ENCODE data around the gene CNPY1. TPM values are rescaled to one million over a fixed set of nuclear protein-coding genes. Genes with fewer than 3 reads are reported as not detected.

Gene CNPY1
- total RNA-seq, 1 donor from 2014 or later: not detected

DNA sequence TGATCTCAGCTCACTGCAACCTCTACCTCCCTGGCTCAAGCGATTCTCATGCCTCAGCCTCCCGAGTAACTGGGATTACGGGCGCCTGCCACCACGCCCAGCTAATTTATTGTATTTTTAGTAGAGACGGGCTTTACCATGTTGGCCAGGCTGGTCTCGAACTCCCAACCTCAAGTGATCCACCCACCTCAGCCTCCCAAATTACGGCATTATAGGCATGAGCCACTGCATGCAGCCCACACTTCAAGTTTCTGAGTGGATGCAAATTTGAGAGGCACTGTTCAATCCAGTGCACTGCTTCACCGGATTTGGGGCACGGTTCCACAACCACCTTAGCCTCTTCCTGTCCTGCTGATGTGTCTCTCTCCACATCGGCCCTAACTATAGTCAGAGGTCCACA, 16.5 kb downstream of the CNPY1 start:
- TF ChIP-seq, protein P1, sequence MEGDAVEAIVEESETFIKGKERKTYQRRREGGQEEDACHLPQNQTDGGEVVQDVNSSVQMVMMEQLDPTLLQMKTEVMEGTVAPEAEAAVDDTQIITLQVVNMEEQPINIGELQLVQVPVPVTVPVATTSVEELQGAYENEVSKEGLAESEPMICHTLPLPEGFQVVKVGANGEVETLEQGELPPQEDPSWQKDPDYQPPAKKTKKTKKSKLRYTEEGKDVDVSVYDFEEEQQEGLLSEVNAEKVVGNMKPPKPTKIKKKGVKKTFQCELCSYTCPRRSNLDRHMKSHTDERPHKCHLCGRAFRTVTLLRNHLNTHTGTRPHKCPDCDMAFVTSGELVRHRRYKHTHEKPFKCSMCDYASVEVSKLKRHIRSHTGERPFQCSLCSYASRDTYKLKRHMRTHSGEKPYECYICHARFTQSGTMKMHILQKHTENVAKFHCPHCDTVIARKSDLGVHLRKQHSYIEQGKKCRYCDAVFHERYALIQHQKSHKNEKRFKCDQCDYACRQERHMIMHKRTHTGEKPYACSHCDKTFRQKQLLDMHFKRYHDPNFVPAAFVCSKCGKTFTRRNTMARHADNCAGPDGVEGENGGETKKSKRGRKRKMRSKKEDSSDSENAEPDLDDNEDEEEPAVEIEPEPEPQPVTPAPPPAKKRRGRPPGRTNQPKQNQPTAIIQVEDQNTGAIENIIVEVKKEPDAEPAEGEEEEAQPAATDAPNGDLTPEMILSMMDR (IDR thresholded peaks at IDR 0.05; ENCODE audit: partially characterized antibody, unreplicated experiment): no peak
- Mint-ChIP-seq H3K9me3 (ENCODE audit: unreplicated experiment) (peaks cover 10% of the 10 kb centered on the region), H3K4me3 (ENCODE audit: unreplicated experiment) (no peak overlapping the region), H3K4me1 (ENCODE audit: low read depth, unreplicated experiment) (peaks cover 12% of the 10 kb centered on the region), H3K27ac (ENCODE audit: unreplicated experiment) (no peak overlapping the region), H3K36me3 (ENCODE audit: unreplicated experiment) (peaks cover 3% of the 10 kb centered on the region), H3K27me3 (ENCODE audit: unreplicated experiment) (peaks cover 18% of the 10 kb centered on the region)
- DNase-seq: no peak

DNA sequence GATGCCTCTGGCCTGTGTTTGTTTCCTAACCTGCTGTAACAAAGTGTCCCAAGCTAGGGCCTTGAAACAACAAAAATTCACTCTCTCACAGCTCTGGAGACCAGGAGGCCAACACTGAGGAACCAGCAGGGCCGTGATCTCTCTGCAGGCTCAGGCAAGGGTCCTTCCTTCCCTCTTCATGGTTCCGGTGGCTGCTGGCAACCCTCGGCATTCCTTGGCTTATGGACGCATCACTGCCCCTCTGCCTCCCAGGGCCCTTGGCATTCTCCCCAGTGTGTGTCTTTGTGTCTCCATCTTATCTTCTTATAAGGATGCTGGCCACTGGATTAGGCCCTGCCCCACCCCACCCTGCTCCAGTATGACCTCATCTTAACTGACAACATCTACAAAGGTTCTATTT, 17.0 kb downstream of the CNPY1 start:
- DNase-seq: no peak
- Mint-ChIP-seq H3K4me3 (ENCODE audit: unreplicated experiment) (no peak overlapping the region), H3K9me3 (ENCODE audit: unreplicated experiment) (peaks cover 10% of the 10 kb centered on the region), H3K27ac (ENCODE audit: unreplicated experiment) (no peak overlapping the region), H3K36me3 (ENCODE audit: unreplicated experiment) (peaks cover 5% of the 10 kb centered on the region), H3K27me3 (ENCODE audit: unreplicated experiment) (peaks cover 18% of the 10 kb centered on the region), H3K4me1 (ENCODE audit: low read depth, unreplicated experiment) (peaks cover 12% of the 10 kb centered on the region)
- TF ChIP-seq, protein P1 (IDR thresholded peaks at IDR 0.05; ENCODE audit: partially characterized antibody, unreplicated experiment): no peak

DNA sequence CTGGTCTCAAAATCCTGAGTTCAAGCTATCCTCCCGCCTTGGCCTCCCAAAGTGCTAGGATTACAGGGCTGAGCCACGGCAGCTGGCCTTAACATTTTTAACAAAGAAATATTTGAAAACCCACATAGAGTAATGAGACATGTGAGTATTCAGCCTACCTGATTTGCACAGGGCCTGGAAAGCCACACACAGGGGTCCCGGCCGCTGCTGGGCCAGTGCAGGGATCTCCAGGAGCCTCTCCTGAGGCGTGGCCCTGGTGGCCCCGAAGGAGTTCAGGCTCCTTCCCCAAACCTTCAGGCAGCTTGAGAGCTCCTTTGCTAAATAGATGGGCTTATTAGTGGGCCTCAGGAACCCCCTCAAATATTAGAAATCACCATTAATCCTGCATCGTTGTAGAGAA, 18.7 kb downstream of the CNPY1 start:
- Mint-ChIP-seq H3K27me3 (ENCODE audit: unreplicated experiment) (peaks cover 16% of the 10 kb centered on the region), H3K4me3 (ENCODE audit: unreplicated experiment) (no peak overlapping the region), H3K9me3 (ENCODE audit: unreplicated experiment) (peaks cover 4% of the 10 kb centered on the region), H3K36me3 (ENCODE audit: unreplicated experiment) (peaks cover 5% of the 10 kb centered on the region), H3K27ac (ENCODE audit: unreplicated experiment) (no peak overlapping the region), H3K4me1 (ENCODE audit: low read depth, unreplicated experiment) (peaks cover 9% of the 10 kb centered on the region)
- no peak for DNase-seq
- TF ChIP-seq, protein P1 (IDR thresholded peaks at IDR 0.05; ENCODE audit: partially characterized antibody, unreplicated experiment): no peak

DNA sequence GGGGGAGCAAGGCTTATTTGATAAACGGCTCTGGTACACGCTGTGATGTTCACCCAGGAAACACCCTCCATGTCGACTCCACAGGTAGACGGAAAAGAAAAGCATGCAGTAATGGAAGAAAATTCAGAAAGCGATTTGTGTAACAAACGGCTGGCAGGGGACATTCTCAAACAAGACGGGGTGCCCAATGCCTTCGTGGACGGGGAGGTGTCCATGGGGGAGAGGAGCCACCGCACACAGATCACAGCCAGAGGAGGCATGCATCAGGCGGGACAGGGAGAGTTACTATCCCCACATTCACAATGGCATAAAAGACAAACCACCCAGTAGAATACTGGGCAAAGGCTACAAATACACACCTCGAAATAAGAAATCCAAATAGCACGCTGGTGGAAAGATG, 20.1 kb downstream of the CNPY1 start:
- Mint-ChIP-seq H3K9me3 (ENCODE audit: unreplicated experiment) (peaks cover 3% of the 10 kb centered on the region), H3K27ac (ENCODE audit: unreplicated experiment) (no peak overlapping the region), H3K4me1 (ENCODE audit: low read depth, unreplicated experiment) (peaks cover 3% of the 10 kb centered on the region), H3K4me3 (ENCODE audit: unreplicated experiment) (no peak overlapping the region), H3K27me3 (ENCODE audit: unreplicated experiment) (peaks cover 10% of the 10 kb centered on the region), H3K36me3 (ENCODE audit: unreplicated experiment) (peaks cover 5% of the 10 kb centered on the region)
- no peak for DNase-seq
- TF ChIP-seq, protein P1 (IDR thresholded peaks at IDR 0.05; ENCODE audit: partially characterized antibody, unreplicated experiment): no peak

DNA sequence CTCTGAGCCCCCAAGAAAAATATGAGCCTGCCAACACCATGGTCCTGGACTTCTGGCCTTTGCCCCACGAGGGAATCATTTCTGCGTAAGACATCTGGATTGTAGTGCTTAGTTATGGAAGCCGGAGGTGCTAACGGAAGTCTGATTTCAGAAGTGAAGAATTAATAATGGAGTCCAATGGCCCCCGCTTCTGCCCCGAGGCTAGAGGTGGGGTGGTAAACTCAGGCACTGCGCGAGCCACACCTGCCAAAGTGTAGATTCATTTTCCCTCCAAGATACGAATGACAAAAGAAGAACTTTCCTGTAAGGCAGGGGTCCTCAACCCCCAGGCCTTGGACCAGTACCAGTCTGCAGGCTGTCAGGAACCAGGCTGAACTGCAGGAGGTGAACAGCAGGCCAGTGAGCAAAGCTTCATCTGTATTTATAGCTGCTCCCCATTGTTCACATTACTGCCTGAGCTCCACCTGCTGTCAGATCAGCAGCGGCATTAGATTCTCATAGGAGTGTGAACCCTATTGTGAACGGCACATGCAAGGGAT, 22.3 kb downstream of the CNPY1 start:
- Mint-ChIP-seq H3K9me3 (ENCODE audit: unreplicated experiment) (peaks cover 3% of the 10 kb centered on the region), H3K4me1 (ENCODE audit: low read depth, unreplicated experiment) (no peaks in the 10 kb centered on the region), H3K4me3 (ENCODE audit: unreplicated experiment) (no peak overlapping the region), H3K27me3 (ENCODE audit: unreplicated experiment) (peaks cover 8% of the 10 kb centered on the region), H3K27ac (ENCODE audit: unreplicated experiment) (no peak overlapping the region), H3K36me3 (ENCODE audit: unreplicated experiment) (peaks cover 5% of the 10 kb centered on the region)
- no peak for DNase-seq
- TF ChIP-seq, protein P1 (IDR thresholded peaks at IDR 0.05; ENCODE audit: partially characterized antibody, unreplicated experiment): no peak
